Kasumi-1 (cell line): ENCODE measurements around the gene CWC27.

ENCODE experiments used
- DNase-seq, 2 experiments: peaks; one replicate each; lab custom pipeline; 2025; lab: John Stamatoyannopoulos, UW

The CWC27 gene

GRCh38 chr5:65035211-65036206, 266.8 kb downstream of the CWC27 start:
- DNase-seq = peak; percentile 71 to 73

GRCh38 chr5:65037831-65038815, 269.4 kb downstream of the CWC27 start:
- DNase-seq = peak in 1 of 2 experiments; percentile 3

GRCh38 chr5:65041296-65042158, 272.8 kb downstream of the CWC27 start:
- DNase-seq = peak; percentile 66 to 74

- DNase-seq = no peak
Measured at GRCh38 chr5:65043843-65044359, 275.2 kb downstream of the CWC27 start.

- DNase-seq = no peak
Measured at GRCh38 chr5:65047225-65047624, 278.5 kb downstream of the CWC27 start.

GRCh38 chr5:65047948-65048690, 279.4 kb downstream of the CWC27 start:
- DNase-seq = no peak

- DNase-seq = no peak
Measured at GRCh38 chr5:65050140-65050539, 281.4 kb downstream of the CWC27 start.

GRCh38 chr5:65050826-65051498, 282.2 kb downstream of the CWC27 start:
- no peak for DNase-seq

- DNase-seq = no peak
Measured at GRCh38 chr5:65055938-65056337, 287.2 kb downstream of the CWC27 start.

GRCh38 chr5:65059681-65060598, 291.2 kb downstream of the CWC27 start:
- DNase-seq = no peak

GRCh38 chr5:65061250-65061973, 292.7 kb downstream of the CWC27 start:
- DNase-seq = no peak

GRCh38 chr5:65061974-65062353, 293.2 kb downstream of the CWC27 start:
- DNase-seq = no peak

- DNase-seq = no peak
Measured at GRCh38 chr5:65062469-65063083, 293.8 kb downstream of the CWC27 start.

- no peak for DNase-seq
Measured at GRCh38 chr5:65065001-65065511, 296.3 kb downstream of the CWC27 start.

- peak in 1 of 2 experiments; percentile 11 for DNase-seq
Measured at GRCh38 chr5:65066387-65067146, 297.8 kb downstream of the CWC27 start.

GRCh38 chr5:65067147-65067506, 298.4 kb downstream of the CWC27 start:
- no peak for DNase-seq
